ENCODE measurements around the gene RABGAP1L.
A peak's percentile ranks its signal among the peaks of the same experiment; 100 is the strongest.
"Not testable (repeated sequence)": the region's sequence is repeated elsewhere in the genome, so short reads cannot be mapped to it uniquely, and the experiment has no call there.

Gene RABGAP1L

DNA sequence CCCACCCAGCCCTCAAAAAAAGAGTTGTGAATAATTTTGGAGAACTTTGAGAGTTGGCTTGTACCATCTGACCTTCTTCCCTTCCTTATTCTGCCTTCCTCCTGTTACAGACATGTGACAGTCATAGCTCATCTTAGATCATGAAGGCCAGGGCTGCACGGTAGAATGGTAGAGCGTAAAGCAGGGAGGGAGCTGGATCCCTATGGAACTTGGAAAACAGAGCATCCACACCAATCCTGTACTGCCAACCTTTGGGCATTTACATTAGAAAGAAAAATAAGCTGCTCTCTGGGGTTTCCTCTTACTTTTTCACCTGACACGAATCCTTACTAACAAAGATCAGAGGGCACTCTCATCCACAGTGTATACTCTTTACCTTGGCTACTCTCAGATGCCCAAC lies 409.9 kb downstream of the RABGAP1L start:
- POLR2A ChIA-PET = no interaction called here
- no peaks in the 10 kb centered on the region for H3K36me3 ChIP-seq (ENCODE audit: control insufficient read depth in 4 of 4, insufficient read depth in 4 of 4, low read length in 3 of 4)
- CTCF ChIA-PET = no interaction called here
- DNase-seq = no peak
- no peak overlapping the region for H3K4me3 ChIP-seq (ENCODE audit: control insufficient read depth in 1 of 7, extremely low read depth in 1 of 7, insufficient read depth in 4 of 7, low read depth in 2 of 7, low read length in 6 of 7)
- 100% methylated on average over 2 of the region's 3 CpGs for WGBS (ENCODE audit: insufficient coverage)
- H3K27me3 ChIP-seq (replicated peaks in 2 of 5; ENCODE audit: control insufficient read depth in 4 of 5, insufficient read depth in 5 of 5, low read length in 4 of 5) = no peaks in the 10 kb centered on the region
- peaks cover 0 to 5% (median 2%) of the 10 kb centered on the region in 5 experiments for H3K9me3 ChIP-seq (ENCODE audit: control extremely low read depth in 1 of 5, control insufficient read depth in 4 of 5, insufficient read depth in 2 of 5, low read depth in 1 of 5, low read length in 4 of 5)
- H3K4me1 ChIP-seq (ENCODE audit: control extremely low read depth in 1 of 4, control insufficient read depth in 4 of 4, insufficient read depth in 4 of 4, low read length in 3 of 4) = no peaks in the 10 kb centered on the region
- H3K27ac ChIP-seq (ENCODE audit: insufficient read depth in 1 of 2, low read depth in 1 of 2, low read length in 2 of 2, poor library complexity in 1 of 2, severe bottlenecking in 2 of 2) = no peak overlapping the region

DNA sequence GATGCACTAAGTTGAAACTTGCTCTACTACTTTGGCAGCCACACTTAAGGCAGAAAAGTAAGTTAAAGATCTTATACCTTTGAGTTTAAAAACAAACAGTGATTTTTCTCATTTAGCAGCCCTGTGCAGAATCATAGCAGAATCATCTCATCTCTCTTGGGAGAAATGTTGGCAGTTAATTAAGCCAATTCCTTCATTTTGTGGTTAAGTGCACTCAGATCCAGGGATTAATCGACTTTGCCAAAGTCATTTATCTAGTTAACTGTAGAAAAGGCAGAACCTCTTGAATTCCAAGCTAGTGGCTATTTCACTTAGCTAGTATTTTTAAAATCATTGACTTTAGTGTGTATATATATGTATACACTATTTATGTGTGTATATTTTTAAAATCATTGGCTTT lies 413.5 kb downstream of the RABGAP1L start:
- CTCF ChIA-PET = no interaction called here
- no CpG with 5 or more reads among the region's 1 CpG for WGBS (ENCODE audit: insufficient coverage)

DNA sequence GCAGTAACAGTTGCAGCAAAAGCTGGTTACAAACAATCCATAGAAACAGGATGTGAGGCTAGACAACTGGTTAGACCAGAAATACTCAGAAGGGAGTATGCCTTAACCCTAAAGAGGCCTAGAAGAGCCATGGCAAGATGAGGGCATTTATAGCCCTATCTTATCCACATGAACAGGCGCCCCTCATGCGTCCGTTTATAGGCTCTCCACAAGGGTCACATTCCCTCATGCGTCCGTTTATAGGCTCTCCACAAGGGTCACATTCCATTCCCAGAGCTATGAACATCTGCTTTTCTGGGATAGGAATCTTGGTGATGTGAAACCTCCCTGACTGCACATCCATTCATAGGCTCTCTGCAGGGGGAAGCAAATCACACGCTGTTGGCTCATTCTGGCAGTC lies 416.8 kb downstream of the RABGAP1L start:
- H3K4me1 ChIP-seq (ENCODE audit: control extremely low read depth in 1 of 4, control insufficient read depth in 4 of 4, insufficient read depth in 4 of 4, low read length in 3 of 4); H3K27me3 ChIP-seq (replicated peaks in 2 of 5; ENCODE audit: control insufficient read depth in 4 of 5, insufficient read depth in 5 of 5, low read length in 4 of 5); CTCF ChIA-PET; H3K36me3 ChIP-seq (ENCODE audit: control insufficient read depth in 4 of 4, insufficient read depth in 4 of 4, low read length in 3 of 4); POLR2A ChIA-PET; H3K4me3 ChIP-seq (ENCODE audit: control insufficient read depth in 1 of 7, extremely low read depth in 1 of 7, insufficient read depth in 4 of 7, low read depth in 2 of 7, low read length in 6 of 7); H3K27ac ChIP-seq (ENCODE audit: insufficient read depth in 1 of 2, low read depth in 1 of 2, low read length in 2 of 2, poor library complexity in 1 of 2, severe bottlenecking in 2 of 2): not testable (repeated sequence)
- 97% methylated on average over 5 of the region's 6 CpGs for WGBS (ENCODE audit: insufficient coverage)
- peaks cover 2 to 23% (median 14%) of the 10 kb centered on the region in 5 experiments for H3K9me3 ChIP-seq (ENCODE audit: control extremely low read depth in 1 of 5, control insufficient read depth in 4 of 5, insufficient read depth in 2 of 5, low read depth in 1 of 5, low read length in 4 of 5)
- DNase-seq = peak in 2 of 3 donors; percentile 8 to 36

More for the DNA sequence above, 413.5 kb downstream of the RABGAP1L start:
- Histone ChIP-seq H3K27me3 (replicated peaks in 2 of 5; ENCODE audit: control insufficient read depth in 4 of 5, insufficient read depth in 5 of 5, low read length in 4 of 5) (no peaks in the 10 kb centered on the region), H3K4me1 (ENCODE audit: control extremely low read depth in 1 of 4, control insufficient read depth in 4 of 4, insufficient read depth in 4 of 4, low read length in 3 of 4) (no peaks in the 10 kb centered on the region), H3K4me3 (ENCODE audit: control insufficient read depth in 1 of 7, extremely low read depth in 1 of 7, insufficient read depth in 4 of 7, low read depth in 2 of 7, low read length in 6 of 7) (no peak overlapping the region), H3K9me3 (ENCODE audit: control extremely low read depth in 1 of 5, control insufficient read depth in 4 of 5, insufficient read depth in 2 of 5, low read depth in 1 of 5, low read length in 4 of 5) (peaks cover 2 to 20% (median 10%) of the 10 kb centered on the region in 5 experiments), H3K36me3 (ENCODE audit: control insufficient read depth in 4 of 4, insufficient read depth in 4 of 4, low read length in 3 of 4) (no peaks in the 10 kb centered on the region), H3K27ac (ENCODE audit: insufficient read depth in 1 of 2, low read depth in 1 of 2, low read length in 2 of 2, poor library complexity in 1 of 2, severe bottlenecking in 2 of 2) (no peak overlapping the region)
- POLR2A ChIA-PET = no interaction called here
- no peak for DNase-seq

DNA sequence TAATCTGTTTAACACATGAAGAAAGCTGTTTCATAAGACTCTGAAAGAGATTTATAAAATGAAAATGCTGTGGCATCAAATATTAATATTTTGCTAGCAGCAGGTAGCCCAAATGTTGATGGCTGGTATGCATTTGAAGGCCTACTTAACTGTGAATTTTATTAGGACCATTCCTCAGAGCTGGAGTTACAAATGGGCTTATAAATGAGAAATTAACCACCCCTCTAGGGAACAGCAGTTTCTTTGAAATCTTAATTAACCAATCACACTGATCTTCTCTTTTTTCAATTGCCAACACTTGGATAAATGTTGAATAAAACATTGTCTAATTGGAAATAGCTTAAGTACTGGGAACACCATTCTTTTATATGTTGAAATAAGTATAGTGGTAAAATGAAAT lies 418.4 kb downstream of the RABGAP1L start:
- Histone ChIP-seq H3K4me1 (ENCODE audit: control extremely low read depth in 1 of 4, control insufficient read depth in 4 of 4, insufficient read depth in 4 of 4, low read length in 3 of 4) (no peaks in the 10 kb centered on the region), H3K36me3 (ENCODE audit: control insufficient read depth in 4 of 4, insufficient read depth in 4 of 4, low read length in 3 of 4) (no peaks in the 10 kb centered on the region), H3K9me3 (ENCODE audit: control extremely low read depth in 1 of 5, control insufficient read depth in 4 of 5, insufficient read depth in 2 of 5, low read depth in 1 of 5, low read length in 4 of 5) (peaks cover 0 to 23% (median 13%) of the 10 kb centered on the region in 5 experiments), H3K27me3 (replicated peaks in 2 of 5; ENCODE audit: control insufficient read depth in 4 of 5, insufficient read depth in 5 of 5, low read length in 4 of 5) (no peaks in the 10 kb centered on the region), H3K4me3 (ENCODE audit: control insufficient read depth in 1 of 7, extremely low read depth in 1 of 7, insufficient read depth in 4 of 7, low read depth in 2 of 7, low read length in 6 of 7) (no peak overlapping the region), H3K27ac (ENCODE audit: insufficient read depth in 1 of 2, low read depth in 1 of 2, low read length in 2 of 2, poor library complexity in 1 of 2, severe bottlenecking in 2 of 2) (no peak overlapping the region)
- ChIA-PET CTCF (no interaction called here), POLR2A (no interaction called here)
- no peak for DNase-seq

DNA sequence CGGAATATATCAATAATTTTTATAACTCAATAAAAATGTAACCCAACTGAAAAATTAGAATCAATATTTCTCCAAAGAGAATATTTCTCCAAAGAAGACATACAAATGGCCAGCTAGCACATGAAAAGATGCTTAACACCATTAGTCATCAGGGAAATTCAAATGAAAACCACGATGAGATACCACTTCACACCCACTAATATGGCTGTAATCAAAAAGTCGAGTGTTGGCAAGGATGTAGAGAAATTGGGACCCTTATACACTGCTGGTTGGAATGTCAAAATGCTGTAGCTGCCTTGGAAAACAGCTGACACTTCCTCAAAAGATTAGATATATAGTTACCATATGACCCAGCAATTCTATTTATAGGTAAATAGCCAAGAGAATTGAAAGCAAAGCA lies 421.5 kb downstream of the RABGAP1L start:
- no peaks in the 10 kb centered on the region for H3K4me1 ChIP-seq (ENCODE audit: control extremely low read depth in 1 of 4, control insufficient read depth in 4 of 4, insufficient read depth in 4 of 4, low read length in 3 of 4)
- no peak for DNase-seq
- WGBS (ENCODE audit: insufficient coverage) = no CpG with 5 or more reads among the region's 3 CpGs
- no peak overlapping the region for H3K4me3 ChIP-seq (ENCODE audit: control insufficient read depth in 1 of 7, extremely low read depth in 1 of 7, insufficient read depth in 4 of 7, low read depth in 2 of 7, low read length in 6 of 7)
- H3K9me3 ChIP-seq (ENCODE audit: control extremely low read depth in 1 of 5, control insufficient read depth in 4 of 5, insufficient read depth in 2 of 5, low read depth in 1 of 5, low read length in 4 of 5) = peaks cover 0 to 15% (median 8%) of the 10 kb centered on the region in 5 experiments
- no peaks in the 10 kb centered on the region for H3K27me3 ChIP-seq (replicated peaks in 2 of 5; ENCODE audit: control insufficient read depth in 4 of 5, insufficient read depth in 5 of 5, low read length in 4 of 5)
- POLR2A ChIA-PET = no interaction called here
- H3K27ac ChIP-seq (ENCODE audit: insufficient read depth in 1 of 2, low read depth in 1 of 2, low read length in 2 of 2, poor library complexity in 1 of 2, severe bottlenecking in 2 of 2) = no peak overlapping the region
- H3K36me3 ChIP-seq (ENCODE audit: control insufficient read depth in 4 of 4, insufficient read depth in 4 of 4, low read length in 3 of 4) = no peaks in the 10 kb centered on the region
- CTCF ChIA-PET = no interaction called here

DNA sequence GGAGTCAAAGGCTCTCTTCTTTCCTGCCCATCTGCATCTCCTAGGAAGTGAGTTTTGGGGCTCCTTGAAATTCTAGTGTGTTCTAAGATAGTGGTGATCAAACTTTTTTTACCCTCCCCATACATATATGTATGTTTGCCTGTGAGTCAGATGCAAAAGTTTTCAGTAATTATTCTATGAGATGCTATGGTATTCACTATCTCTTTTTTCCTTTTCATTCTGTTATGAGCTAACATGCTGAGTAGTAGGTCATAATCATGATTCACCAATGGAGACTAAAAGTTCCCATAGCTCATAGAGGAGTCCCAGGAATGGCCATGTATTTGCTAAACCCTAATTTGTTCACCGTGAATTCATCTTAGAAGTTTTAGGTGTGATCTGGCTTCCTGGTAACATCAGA lies 424.0 kb downstream of the RABGAP1L start:
- H3K4me3 ChIP-seq (ENCODE audit: control insufficient read depth in 1 of 7, extremely low read depth in 1 of 7, insufficient read depth in 4 of 7, low read depth in 2 of 7, low read length in 6 of 7) = no peak overlapping the region
- peaks cover 0 to 9% (median 3%) of the 10 kb centered on the region in 5 experiments for H3K9me3 ChIP-seq (ENCODE audit: control extremely low read depth in 1 of 5, control insufficient read depth in 4 of 5, insufficient read depth in 2 of 5, low read depth in 1 of 5, low read length in 4 of 5)
- no peak overlapping the region for H3K27ac ChIP-seq (ENCODE audit: insufficient read depth in 1 of 2, low read depth in 1 of 2, low read length in 2 of 2, poor library complexity in 1 of 2, severe bottlenecking in 2 of 2)
- CTCF ChIA-PET = no interaction called here
- POLR2A ChIA-PET = no interaction called here
- H3K27me3 ChIP-seq (replicated peaks in 2 of 5; ENCODE audit: control insufficient read depth in 4 of 5, insufficient read depth in 5 of 5, low read length in 4 of 5) = no peaks in the 10 kb centered on the region
- no peaks in the 10 kb centered on the region for H3K4me1 ChIP-seq (ENCODE audit: control extremely low read depth in 1 of 4, control insufficient read depth in 4 of 4, insufficient read depth in 4 of 4, low read length in 3 of 4)
- DNase-seq = no peak
- WGBS (ENCODE audit: insufficient coverage) = 100% methylated on average over 1 of the region's 1 CpG
- no peaks in the 10 kb centered on the region for H3K36me3 ChIP-seq (ENCODE audit: control insufficient read depth in 4 of 4, insufficient read depth in 4 of 4, low read length in 3 of 4)

DNA sequence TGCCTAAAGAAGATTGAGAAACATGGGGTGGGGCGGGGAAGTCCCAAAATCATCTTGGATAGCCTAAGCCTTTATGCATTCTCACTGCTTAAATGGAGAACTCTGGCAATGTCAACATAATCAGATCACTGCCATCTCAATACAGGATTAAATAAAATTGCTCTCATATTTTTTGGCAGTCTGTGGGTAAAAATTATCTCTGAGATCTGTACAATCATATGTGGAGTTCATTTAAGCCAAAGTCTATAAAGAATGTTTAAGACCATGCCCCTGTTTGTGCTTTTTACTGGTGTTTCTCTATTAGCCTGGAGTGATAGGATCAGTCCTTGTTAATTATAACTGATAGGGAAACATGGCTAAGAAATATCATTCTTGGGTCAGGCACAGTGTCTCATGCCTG lies 424.8 kb downstream of the RABGAP1L start:
- CTCF ChIA-PET = no interaction called here
- Histone ChIP-seq H3K36me3 (ENCODE audit: control insufficient read depth in 4 of 4, insufficient read depth in 4 of 4, low read length in 3 of 4) (no peaks in the 10 kb centered on the region), H3K27ac (ENCODE audit: insufficient read depth in 1 of 2, low read depth in 1 of 2, low read length in 2 of 2, poor library complexity in 1 of 2, severe bottlenecking in 2 of 2) (no peak overlapping the region), H3K27me3 (replicated peaks in 2 of 5; ENCODE audit: control insufficient read depth in 4 of 5, insufficient read depth in 5 of 5, low read length in 4 of 5) (no peaks in the 10 kb centered on the region), H3K4me3 (ENCODE audit: control insufficient read depth in 1 of 7, extremely low read depth in 1 of 7, insufficient read depth in 4 of 7, low read depth in 2 of 7, low read length in 6 of 7) (no peak overlapping the region), H3K4me1 (ENCODE audit: control extremely low read depth in 1 of 4, control insufficient read depth in 4 of 4, insufficient read depth in 4 of 4, low read length in 3 of 4) (no peaks in the 10 kb centered on the region), H3K9me3 (ENCODE audit: control extremely low read depth in 1 of 5, control insufficient read depth in 4 of 5, insufficient read depth in 2 of 5, low read depth in 1 of 5, low read length in 4 of 5) (peaks cover 0 to 9% (median 3%) of the 10 kb centered on the region in 5 experiments)
- no peak for DNase-seq
- POLR2A ChIA-PET = no interaction called here
- WGBS (ENCODE audit: insufficient coverage) = no CpG with 5 or more reads among the region's 1 CpG

DNA sequence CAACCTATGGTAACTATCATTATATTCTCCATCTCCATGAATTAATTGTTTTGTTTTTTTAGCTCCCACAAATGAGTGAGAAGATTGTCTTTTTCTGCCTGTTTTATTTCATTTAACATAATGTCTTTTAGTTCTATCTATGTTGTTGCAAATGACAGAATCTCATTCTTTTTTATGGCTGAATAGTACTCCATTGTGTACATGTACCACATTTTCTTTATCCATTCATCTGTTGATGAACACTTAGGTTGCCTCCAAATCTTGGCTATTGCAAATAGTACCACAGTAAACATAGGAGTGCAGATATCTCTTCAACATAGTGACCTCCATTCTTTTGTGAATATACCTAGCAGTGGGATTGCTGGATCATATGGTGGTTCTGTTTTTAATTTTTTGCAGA lies 429.3 kb downstream of the RABGAP1L start:
- DNase-seq, POLR2A ChIA-PET, CTCF ChIA-PET: not testable (repeated sequence)

More for the DNA sequence above, 429.3 kb downstream of the RABGAP1L start:
- not testable (repeated sequence) for H3K36me3 ChIP-seq (ENCODE audit: control insufficient read depth in 4 of 4, insufficient read depth in 4 of 4, low read length in 3 of 4); H3K27me3 ChIP-seq (replicated peaks in 2 of 5; ENCODE audit: control insufficient read depth in 4 of 5, insufficient read depth in 5 of 5, low read length in 4 of 5); H3K4me3 ChIP-seq (ENCODE audit: control insufficient read depth in 1 of 7, extremely low read depth in 1 of 7, insufficient read depth in 4 of 7, low read depth in 2 of 7, low read length in 6 of 7); H3K4me1 ChIP-seq (ENCODE audit: control extremely low read depth in 1 of 4, control insufficient read depth in 4 of 4, insufficient read depth in 4 of 4, low read length in 3 of 4); H3K27ac ChIP-seq (ENCODE audit: insufficient read depth in 1 of 2, low read depth in 1 of 2, low read length in 2 of 2, poor library complexity in 1 of 2, severe bottlenecking in 2 of 2); H3K9me3 ChIP-seq (ENCODE audit: control extremely low read depth in 1 of 5, control insufficient read depth in 4 of 5, insufficient read depth in 2 of 5, low read depth in 1 of 5, low read length in 4 of 5)
